Esophagus muscularis mucosa (tissue), 4 donors: ENCODE data around the gene KCNQ1. TPM values are rescaled to one million over a fixed set of nuclear protein-coding genes. Genes with fewer than 3 reads are reported as not detected.
A peak's percentile ranks its signal among the peaks of the same experiment; 100 is the strongest.

Source experiments
- DNase-seq: peaks from one replicate; pipeline ENCODE4 v3.0.0-alpha.2; 2017; ENCODE audit errors: extremely low spot score
- H3K27ac ChIP-seq, 4 donors: fragments of 200-600 bp; sonication (generic); replicated peaks in 1 of 4; 1 replicate in 3 of 4; 2 replicates in 1 of 4; pipeline ENCODE4 v1.5.1; 2016 to 2019; ENCODE audit warnings: mild to moderate bottlenecking in 1 of 4
- H3K27me3 ChIP-seq, 4 donors: fragments of 200-600 bp; sonication (generic); one replicate each; pipeline versions ENCODE4 v1.5.1 to v1.6.0; 2016 to 2019
- H3K36me3 ChIP-seq, 4 donors: fragments of 200-600 bp; sonication (generic); one replicate each; pipeline ENCODE4 v1.5.1; 2016 to 2019
- H3K4me1 ChIP-seq, 4 donors: fragments of 200-600 bp; sonication (generic); one replicate each; pipeline ENCODE4 v1.5.1; 2016 to 2019
- H3K4me3 ChIP-seq, 4 donors: fragments of 200-600 bp; sonication (generic); 1 replicate in 2 of 4; 2 replicates in 2 of 4; pipeline ENCODE4 v1.5.1; 2016 to 2019; ENCODE audit warnings: mild to moderate bottlenecking in 4 of 4, moderate library complexity in 1 of 4
- H3K9me3 ChIP-seq, 4 donors: fragments of 200-600 bp; sonication (generic); 1 replicate in 3 of 4; 2 replicates in 1 of 4; pipeline ENCODE4 v1.5.1; 2016 to 2019
- EP300 ChIP-seq: sonication (generic); formaldehyde crosslinking; IDR thresholded peaks from one replicate; pipeline ENCODE4 v1.6.1; 2017; ENCODE audit warnings: antibody characterized with exemption
- POLR2A ChIP-seq: fragments of 450-650 bp; IDR thresholded peaks from one replicate; pipeline ENCODE4 v1.6.1; 2017; ENCODE audit warnings: antibody characterized with exemption, moderate library complexity, mild to moderate bottlenecking, low read depth
- POLR2AphosphoS5 ChIP-seq, 2 donors: sonication (generic); formaldehyde crosslinking; IDR thresholded peaks; one replicate each; pipeline ENCODE4 v1.6.1; 2017; ENCODE audit warnings: antibody characterized with exemption in 2 of 2
- WGBS: methylation state at CpG from one replicate; pipeline ENCODE4 v1.1.5; 2018; 5-methylcytosine and 5-hydroxymethylcytosine counted together
- intact Hi-C: fragments of 100-400 bp; cut with DNase I; formaldehyde crosslinking; loops from one replicate; pipeline ENCODE4 v1.15.1; 2023
- total RNA-seq, 4 donors: library from RNA; depleted of rRNA; stranded (reverse); fragments of >200 nt; gene quantifications; one replicate each; pipeline versions ENCODE4 v1.1.0 to v1.2.1, GENCODE V29; 2016
- TF ChIP-seq, protein P1 (sequence below), 3 experiments: fragments of 200-600 bp in 2 of 3; fragments of 450-650 bp in 1 of 3; sonication (generic) in 2 of 3; IDR thresholded peaks; one replicate each; pipeline ENCODE4 v1.5.1; 2017 to 2019; ENCODE audit warnings: antibody characterized with exemption in 3 of 3, mild to moderate bottlenecking in 2 of 3, moderate library complexity in 1 of 3

The KCNQ1 gene
- total RNA-seq, 4 donors from 2014 or later = 2.1 to 5.9 (median 4.3) TPM

DNA sequence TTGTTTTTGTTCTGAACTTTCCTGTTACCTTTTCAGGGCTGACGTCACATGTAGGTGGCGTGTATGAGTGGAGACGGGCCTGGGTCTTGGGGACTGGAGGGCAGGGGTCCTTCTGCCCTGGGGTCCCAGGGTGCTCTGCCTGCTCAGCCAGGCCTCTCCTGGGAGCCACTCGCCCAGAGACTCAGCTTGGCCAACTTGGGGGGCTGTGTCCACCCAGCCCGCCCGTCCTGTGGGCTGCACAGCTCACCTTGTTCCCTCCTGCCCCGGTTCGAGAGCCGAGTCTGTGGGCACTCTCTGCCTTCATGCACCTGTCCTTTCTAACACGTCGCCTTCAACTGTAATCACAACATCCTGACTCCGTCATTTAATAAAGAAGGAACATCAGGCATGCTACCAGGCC lies 47.8 kb upstream of the KCNQ1 start:
- intact Hi-C loops = no loop called here
- Histone ChIP-seq H3K9me3 (no peaks in the 10 kb centered on the region), H3K4me1 (peaks cover 23 to 68% (median 54%) of the 10 kb centered on the region in 4 donors), H3K4me3 (no peak overlapping the region), H3K27me3 (no peaks in the 10 kb centered on the region), H3K36me3 (peaks cover 31 to 72% (median 69%) of the 10 kb centered on the region in 4 donors), H3K27ac (peak overlapping the region; percentile 7 to 94 (median 24))
- WGBS = 87% methylated on average over 12 of the region's 12 CpGs
- TF ChIP-seq, protein P1, sequence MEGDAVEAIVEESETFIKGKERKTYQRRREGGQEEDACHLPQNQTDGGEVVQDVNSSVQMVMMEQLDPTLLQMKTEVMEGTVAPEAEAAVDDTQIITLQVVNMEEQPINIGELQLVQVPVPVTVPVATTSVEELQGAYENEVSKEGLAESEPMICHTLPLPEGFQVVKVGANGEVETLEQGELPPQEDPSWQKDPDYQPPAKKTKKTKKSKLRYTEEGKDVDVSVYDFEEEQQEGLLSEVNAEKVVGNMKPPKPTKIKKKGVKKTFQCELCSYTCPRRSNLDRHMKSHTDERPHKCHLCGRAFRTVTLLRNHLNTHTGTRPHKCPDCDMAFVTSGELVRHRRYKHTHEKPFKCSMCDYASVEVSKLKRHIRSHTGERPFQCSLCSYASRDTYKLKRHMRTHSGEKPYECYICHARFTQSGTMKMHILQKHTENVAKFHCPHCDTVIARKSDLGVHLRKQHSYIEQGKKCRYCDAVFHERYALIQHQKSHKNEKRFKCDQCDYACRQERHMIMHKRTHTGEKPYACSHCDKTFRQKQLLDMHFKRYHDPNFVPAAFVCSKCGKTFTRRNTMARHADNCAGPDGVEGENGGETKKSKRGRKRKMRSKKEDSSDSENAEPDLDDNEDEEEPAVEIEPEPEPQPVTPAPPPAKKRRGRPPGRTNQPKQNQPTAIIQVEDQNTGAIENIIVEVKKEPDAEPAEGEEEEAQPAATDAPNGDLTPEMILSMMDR (IDR thresholded peaks at IDR 0.05) = no peak
- TF ChIP-seq EP300 (no peak), POLR2AphosphoS5 (IDR thresholded peaks at IDR 0.05) (no peak), POLR2A (no peak)
- no peak for DNase-seq

DNA sequence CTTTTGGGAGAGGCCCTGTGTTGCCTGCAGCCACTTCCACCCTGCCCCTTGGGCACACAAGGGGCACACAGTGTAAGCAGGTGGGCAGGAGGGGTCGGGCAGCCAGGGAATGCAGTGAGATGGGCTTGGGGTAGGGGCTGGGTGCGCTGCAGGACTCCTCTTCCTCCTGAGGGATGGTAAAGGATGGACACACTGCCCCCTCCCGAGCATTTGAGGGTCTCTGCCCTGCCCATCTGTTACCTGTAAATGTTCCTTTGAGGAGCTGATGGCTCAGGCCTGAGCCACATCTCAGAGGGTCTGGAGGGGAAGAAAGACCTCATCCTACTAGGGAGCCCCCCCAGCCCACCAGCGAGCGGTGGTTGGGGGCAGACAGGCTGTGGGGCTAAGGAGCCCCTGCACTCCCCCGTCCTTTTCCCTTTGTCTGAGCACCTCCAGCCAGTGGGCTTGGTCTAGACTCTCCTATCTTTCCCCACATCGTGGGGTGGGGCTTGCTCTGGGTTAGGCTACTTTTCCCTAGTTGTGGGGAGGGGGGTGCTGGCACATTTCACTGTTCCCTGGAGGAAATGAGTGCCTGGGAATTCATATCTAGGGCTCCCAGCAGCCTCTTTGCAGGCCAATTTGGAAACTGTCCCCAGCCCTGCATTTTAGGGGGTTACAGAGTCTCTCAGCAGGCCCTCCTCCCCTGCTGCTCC lies 46.0 kb upstream of the KCNQ1 start:
- intact Hi-C loops = no loop called here
- Histone ChIP-seq H3K27ac (peak overlapping the region; percentile 93 to 99 (median 96)), H3K4me1 (peaks cover 25 to 59% (median 43%) of the 10 kb centered on the region in 4 donors), H3K27me3 (no peaks in the 10 kb centered on the region), H3K4me3 (peak overlapping the region in 2 of 4 donors; percentile 58 to 86), H3K9me3 (no peaks in the 10 kb centered on the region), H3K36me3 (peaks cover 46 to 72% (median 69%) of the 10 kb centered on the region in 4 donors)
- no peak for DNase-seq
- WGBS = 74% methylated on average over 6 of the region's 7 CpGs
- TF ChIP-seq EP300 = no peak

DNA sequence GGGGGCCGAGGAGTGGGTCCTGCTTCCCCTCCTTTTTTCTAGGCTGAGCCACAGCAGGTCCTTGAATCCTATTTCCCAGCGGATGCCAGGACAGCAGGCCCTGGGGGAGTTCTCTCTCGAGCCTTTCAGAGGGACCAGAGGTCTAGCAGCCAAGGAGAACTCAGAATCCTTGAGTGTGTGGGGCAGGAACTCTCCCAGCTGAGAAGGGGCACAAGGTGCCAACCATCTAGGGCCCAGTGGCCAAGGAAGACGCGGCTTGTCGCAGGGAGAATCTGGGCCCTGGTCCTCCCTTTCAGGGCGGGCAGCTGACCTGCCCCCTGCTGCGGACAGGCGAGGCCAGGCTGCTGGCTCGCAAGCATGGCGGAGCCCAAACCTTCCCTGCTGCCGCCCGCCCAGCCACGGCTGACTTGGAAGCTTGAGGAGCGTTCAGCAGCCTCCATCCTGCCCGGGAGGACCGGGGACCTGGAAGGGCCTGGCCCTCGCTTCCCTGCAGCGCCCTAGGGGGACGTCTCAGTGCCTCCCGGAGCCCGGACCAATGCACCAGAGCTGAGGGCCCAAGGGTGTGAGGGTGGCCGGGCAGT lies 45.2 kb upstream of the KCNQ1 start:
- Histone ChIP-seq H3K4me3 (peak overlapping the region; percentile 58 to 86 (median 64)), H3K27ac (peak overlapping the region; percentile 93 to 99 (median 96)), H3K27me3 (no peaks in the 10 kb centered on the region), H3K9me3 (no peaks in the 10 kb centered on the region), H3K36me3 (peaks cover 43 to 72% (median 66%) of the 10 kb centered on the region in 4 donors), H3K4me1 (peaks cover 25 to 51% (median 35%) of the 10 kb centered on the region in 4 donors)
- WGBS = 40% methylated on average over 1 of the region's 23 CpGs
- TF ChIP-seq POLR2A = no peak
- no peak for DNase-seq
- intact Hi-C loops = no loop called here

DNA sequence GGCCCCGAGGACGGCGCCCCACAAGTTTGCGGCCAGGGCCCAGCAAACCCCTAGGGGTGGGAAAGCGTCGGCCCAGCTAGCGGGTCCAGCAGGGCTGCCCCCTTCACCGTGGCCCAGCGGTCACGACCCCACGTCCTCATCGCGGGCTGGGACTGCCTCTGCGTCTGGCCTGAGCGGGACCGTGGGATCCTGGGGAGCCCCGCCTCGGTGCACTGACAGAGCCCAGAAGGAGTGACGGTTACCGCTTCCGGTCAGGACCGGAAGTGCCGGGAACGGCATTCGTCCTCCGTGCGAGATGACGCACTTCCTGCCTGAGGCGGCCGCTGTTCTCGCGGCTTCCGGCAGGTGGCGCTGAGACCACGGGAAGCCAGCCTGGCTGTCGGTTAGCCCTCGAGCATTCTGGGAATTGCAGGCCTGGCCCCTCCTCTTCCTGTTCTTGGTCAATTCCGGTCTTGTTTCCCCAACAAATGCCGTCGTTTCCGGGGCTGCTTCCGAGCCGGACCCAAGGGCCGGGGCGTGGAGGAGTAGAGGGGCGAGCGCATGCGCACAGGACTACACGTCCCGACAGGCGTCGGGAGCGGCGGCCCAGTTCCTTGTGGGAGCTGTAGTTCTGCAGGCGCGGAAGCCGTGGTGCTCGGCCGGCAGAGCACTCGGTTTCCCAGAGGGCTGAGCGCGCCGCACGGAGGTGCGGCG lies 44.6 kb upstream of the KCNQ1 start, which contains the start of gene TSSC4:
TSS of gene TSSC4 (plus strand) at position 682 of the 693 bp plus-strand sequence. CDS start 1,884 bp downstream, outside the sequence.
- H3K27me3 ChIP-seq = no peaks in the 10 kb centered on the region
- TF ChIP-seq POLR2AphosphoS5 (IDR thresholded peaks at IDR 0.05) (peak; percentile 99 to 100), POLR2A (peak; percentile 91), EP300 (peak; percentile 97)
- TF ChIP-seq, protein P1 (IDR thresholded peaks at IDR 0.05) = peak; percentile 94 to 100 (median 99)
- peak; percentile 100 for DNase-seq
- peaks cover 25 to 45% (median 31%) of the 10 kb centered on the region in 4 donors for H3K4me1 ChIP-seq
- under 1% methylated on average over 22 of the region's 66 CpGs for WGBS
- H3K4me3 ChIP-seq = peak within 1 kb of the TSS; percentile 72 to 86 (median 86)
- H3K36me3 ChIP-seq = peaks cover 37 to 66% (median 60%) of the 10 kb centered on the region in 4 donors
- intact Hi-C loops = no loop called here
- no peaks in the 10 kb centered on the region for H3K9me3 ChIP-seq
- peak within 1 kb of the TSS; percentile 93 to 99 (median 96) for H3K27ac ChIP-seq

DNA sequence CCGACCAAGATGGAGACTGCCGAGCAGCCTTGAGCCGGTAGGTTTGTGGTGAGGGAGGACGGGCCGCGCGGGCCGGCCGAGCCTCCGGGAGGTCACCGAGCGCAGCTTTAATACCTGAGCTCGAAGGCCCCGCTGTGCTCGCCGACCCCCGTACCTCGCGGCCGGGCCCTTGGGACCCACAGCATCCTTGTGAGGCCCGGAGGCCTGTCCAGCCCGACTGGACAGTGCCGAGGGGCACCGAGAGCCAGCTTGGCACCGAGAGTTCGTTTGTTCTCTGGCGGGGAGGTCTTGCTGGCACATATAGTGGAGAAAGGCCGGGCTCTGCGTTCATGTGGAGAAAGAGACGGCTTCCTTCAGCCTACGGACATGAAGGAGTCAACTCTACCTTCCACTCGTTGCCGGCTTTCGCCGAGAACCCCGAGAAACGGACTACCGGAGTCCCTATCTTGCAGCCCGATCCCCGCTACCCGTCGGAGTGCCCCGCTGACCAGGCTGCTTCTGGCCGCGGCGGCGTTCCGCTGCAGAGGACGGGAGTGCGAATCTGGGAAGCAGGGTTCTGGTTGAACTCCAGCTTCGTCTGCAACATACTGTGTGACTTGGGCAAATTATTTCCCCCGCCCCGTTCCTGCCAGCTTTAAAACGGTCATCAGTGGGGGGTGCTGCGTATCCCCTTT lies 43.9 kb upstream of the KCNQ1 start:
- Histone ChIP-seq H3K27me3 (no peaks in the 10 kb centered on the region), H3K36me3 (peaks cover 30 to 59% (median 53%) of the 10 kb centered on the region in 4 donors), H3K4me3 (peak overlapping the region; percentile 72 to 86 (median 86)), H3K9me3 (no peaks in the 10 kb centered on the region), H3K4me1 (peaks cover 25 to 39% (median 31%) of the 10 kb centered on the region in 4 donors), H3K27ac (peak overlapping the region; percentile 91 to 94 (median 93))
- WGBS = under 1% methylated on average over 23 of the region's 55 CpGs
- intact Hi-C loops = no loop called here
- TF ChIP-seq POLR2A (peak; percentile 62), EP300 (no peak), POLR2AphosphoS5 (IDR thresholded peaks at IDR 0.05) (no peak)
- no peak for DNase-seq
